EL (cell line): ENCODE results near the gene ZBTB16.

Experiments
- DNase-seq: peaks from one replicate; pipeline ENCODE4 v3.0.0-alpha.2; 2016

Gene ZBTB16

GRCh38 chr11:114290503-114291235 lies 231.2 kb downstream of the ZBTB16 start:
- peak; percentile 43 for DNase-seq

GRCh38 chr11:114291381-114291780 lies 231.9 kb downstream of the ZBTB16 start:
- DNase-seq: peak; percentile 41

- DNase-seq: peak; percentile 91
Measured at GRCh38 chr11:114291842-114292680, 232.6 kb downstream of the ZBTB16 start.

GRCh38 chr11:114293201-114293711 lies 233.7 kb downstream of the ZBTB16 start:
- DNase-seq: peak; percentile 30

- DNase-seq: peak; percentile 96
Measured at GRCh38 chr11:114295676-114296604, 236.4 kb downstream of the ZBTB16 start, which contains the start of gene NNMT. Gene NNMT, plus strand, starts transcription at chr11:114296399. Its CDS starts 158 bp downstream, at chr11:114296557.

- DNase-seq: no peak
Measured at GRCh38 chr11:114296605-114297372, 237.3 kb downstream of the ZBTB16 start.

- peak; percentile 38 for DNase-seq
Measured at GRCh38 chr11:114297806-114298709, 238.5 kb downstream of the ZBTB16 start.

- no peak for DNase-seq
Measured at GRCh38 chr11:114298710-114299109, 239.2 kb downstream of the ZBTB16 start.
